Measurements from ENCODE around the gene CCDC43. TPM values are rescaled to one million over a fixed set of nuclear protein-coding genes. Genes with fewer than 3 reads are reported as not detected.

Gene CCDC43
- total RNA-seq, 2 experiments from 2014 or later = 34.4 to 36.7 TPM

Other genes with a start within 250 kb of the CCDC43 start
- gene GPATCH8, start 186.4 kb downstream of the CCDC43 start, total RNA-seq = 10 to 100 TPM; 34.9 to 36.2 TPM
- gene FZD2, start 132.3 kb downstream of the CCDC43 start, total RNA-seq = not detected
- under 1 TPM; 0.19 to 0.30 TPM for gene MEIOC, start 33.3 kb downstream of the CCDC43 start, total RNA-seq
- 10 to 100 TPM; 21.9 to 24.6 TPM for gene DBF4B, start 18.9 kb upstream of the CCDC43 start, total RNA-seq
- gene ADAM11, start 69.2 kb upstream of the CCDC43 start, total RNA-seq = under 1 TPM; 0.10 TPM
- gene GJC1, start 140.5 kb upstream of the CCDC43 start, total RNA-seq = 1 to 10 TPM; 6.9 to 7.8 TPM
- not detected for gene HIGD1B, start 158.1 kb upstream of the CCDC43 start, total RNA-seq
- 100 to 1,000 TPM; 258 TPM for gene EFTUD2, start 209.7 kb upstream of the CCDC43 start, total RNA-seq
- not detected for gene GFAP, start 225.7 kb upstream of the CCDC43 start, total RNA-seq

Measured in activated naive CD8-positive, alpha-beta T cell treated with anti-CD3 and anti-CD28 coated beads for 36 hours (primary cell).